IMR-90 (cell line): ENCODE measurements around the gene LAMA4. TPM values are rescaled to one million over a fixed set of nuclear protein-coding genes. Genes with fewer than 3 reads are reported as not detected.

Experiments
- ATAC-seq: fragments of 200-7000 bp; cut with Tn5 transposase; 2 replicates; pipeline ENCODE4 v1.9.1; 2020; ENCODE audit warnings: low read depth, mild to moderate bottlenecking, moderate library complexity
- BruUV-seq: library from RNA; stranded (reverse); fragments of 400-500 nt; replicated peaks from 2 replicates; lab custom pipeline; 2021; lab: Mats Ljungman, UMichigan
- CTCF ChIA-PET: fragments of 300-600 bp; formaldehyde crosslinking; extraction: SDS; loops from one replicate; lab custom pipeline; 2021; ENCODE audit warnings: antibody characterized with exemption; lab: Yijun Ruan, JAX
- POLR2A ChIA-PET: fragments of 300-600 bp; sonication (Branson Sonifier 250); formaldehyde crosslinking; loops from one replicate; lab custom pipeline; 2022; ENCODE audit warnings: antibody characterized with exemption; ENCODE audit not compliant: unreplicated experiment; lab: Charles Lee
- DNase-seq: peaks from one replicate; pipeline ENCODE4 v3.0.0; 2013
- H2AFZ ChIP-seq: replicated peaks from 2 replicates; pipeline ENCODE3; 2013; ENCODE audit warnings: low read length, mild to moderate bottlenecking; ENCODE audit not compliant: poor library complexity
- H2AK5ac ChIP-seq: 2 replicates; pipeline ENCODE4 v1.6.1; 2013; ENCODE audit warnings: low read depth, low read length, inconsistent platforms
- H2AK9ac ChIP-seq: replicated peaks from 2 replicates; pipeline ENCODE3; 2013; ENCODE audit warnings: mild to moderate bottlenecking, low read depth, low read length, moderate library complexity; ENCODE audit not compliant: poor library complexity
- H2BK120ac ChIP-seq: 2 replicates; pipeline ENCODE4 v1.6.1; 2013; ENCODE audit warnings: low read depth, low read length, inconsistent platforms
- H2BK15ac ChIP-seq: 3 replicates; pipeline ENCODE4 v1.6.1; 2013; ENCODE audit warnings: low read depth, low read length, inconsistent platforms
- H2BK20ac ChIP-seq: 2 replicates; pipeline ENCODE4 v1.6.1; 2013; ENCODE audit warnings: low read depth, mild to moderate bottlenecking, inconsistent platforms, low read length, moderate library complexity
- H2BK5ac ChIP-seq: 2 replicates; pipeline ENCODE4 v1.6.1; 2013; ENCODE audit warnings: mild to moderate bottlenecking, low read depth, low read length, inconsistent platforms; ENCODE audit not compliant: poor library complexity, severe bottlenecking
- H3K14ac ChIP-seq: replicated peaks from 2 replicates; pipeline ENCODE4 v1.6.1; 2013; ENCODE audit warnings: low read depth, low read length, inconsistent platforms
- H3K18ac ChIP-seq: 2 replicates; pipeline ENCODE4 v1.6.1; 2013; ENCODE audit warnings: low read depth, low read length, control low read depth
- H3K23ac ChIP-seq: 2 replicates; pipeline ENCODE4 v1.6.1; 2013; ENCODE audit warnings: low read depth, low read length, inconsistent platforms
- H3K27ac ChIP-seq: 2 replicates; pipeline ENCODE4 v1.5.1; 2013; ENCODE audit warnings: mild to moderate bottlenecking, control low read depth, low read length; ENCODE audit not compliant: insufficient read depth
- H3K27me3 ChIP-seq: 2 replicates; pipeline ENCODE4 v1.6.1; 2013; ENCODE audit warnings: low read length; ENCODE audit not compliant: control insufficient read depth, insufficient read depth
- H3K36me3 ChIP-seq: 2 replicates; pipeline ENCODE4 v1.6.1; 2013; ENCODE audit warnings: low read length, mixed read lengths; ENCODE audit not compliant: control insufficient read depth, insufficient read depth
- H3K4ac ChIP-seq: 2 replicates; pipeline ENCODE4 v1.6.1; 2013; ENCODE audit warnings: low read depth, low read length, inconsistent platforms
- H3K4me1 ChIP-seq: 2 replicates; pipeline ENCODE4 v1.6.1; 2013; ENCODE audit warnings: low read length, mixed read lengths; ENCODE audit not compliant: control insufficient read depth, insufficient read depth
- H3K4me2 ChIP-seq: 2 replicates; pipeline ENCODE4 v1.6.1; 2013; ENCODE audit warnings: low read depth, mild to moderate bottlenecking, control low read depth, low read length, moderate library complexity
- H3K4me3 ChIP-seq: 2 replicates; pipeline ENCODE4 v1.5.1; 2013; ENCODE audit warnings: low read depth, mild to moderate bottlenecking, control low read depth, low read length, moderate library complexity; ENCODE audit not compliant: insufficient read depth
- H3K56ac ChIP-seq: 2 replicates; pipeline ENCODE4 v1.6.1; 2013; ENCODE audit warnings: low read length, inconsistent platforms; ENCODE audit not compliant: insufficient read depth; ENCODE audit errors: extremely low read depth
- H3K79me1 ChIP-seq, 2 experiments: 2 replicates each; pipeline ENCODE4 v1.6.1; 2013; ENCODE audit warnings: low read length in 2 of 2, inconsistent platforms in 1 of 2, low read depth in 1 of 2
- H3K9ac ChIP-seq: 2 replicates; pipeline ENCODE4 v1.6.1; 2013; ENCODE audit warnings: low read depth, low read length, control low read depth
- H3K9me1 ChIP-seq: 2 replicates; pipeline ENCODE4 v1.6.1; 2013; ENCODE audit warnings: low read length, inconsistent platforms; ENCODE audit not compliant: insufficient read depth
- H3K9me3 ChIP-seq: 2 replicates; pipeline ENCODE4 v1.6.1; 2013; ENCODE audit warnings: low read length; ENCODE audit not compliant: control insufficient read depth, insufficient read depth
- H4K20me1 ChIP-seq: 2 replicates; pipeline ENCODE4 v1.6.1; 2013; ENCODE audit warnings: low read length, inconsistent platforms; ENCODE audit not compliant: insufficient read depth
- H4K5ac ChIP-seq: 2 replicates; pipeline ENCODE4 v1.6.1; 2013; ENCODE audit warnings: mild to moderate bottlenecking, low read depth, low read length, control low read depth
- H4K8ac ChIP-seq, 2 experiments: 2 replicates each; pipeline ENCODE4 v1.6.1; 2013; ENCODE audit warnings: low read depth in 2 of 2, low read length in 2 of 2, control low read depth in 1 of 2, inconsistent platforms in 1 of 2
- H4K91ac ChIP-seq: 2 replicates; pipeline ENCODE4 v1.6.1; 2013; ENCODE audit warnings: low read depth, low read length, inconsistent platforms; ENCODE audit not compliant: insufficient read depth
- BHLHE40 ChIP-seq: fragments of 150-350 bp; IDR thresholded peaks from 2 replicates; pipeline ENCODE4 v1.6.1; 2016; ENCODE audit warnings: mild to moderate bottlenecking, low read depth, low read length
- CEBPB ChIP-seq: IDR thresholded peaks from 2 replicates; pipeline ENCODE4 v1.6.1; 2012; ENCODE audit warnings: low read depth, low read length, improper control_type of control experiment
- CHD1 ChIP-seq: IDR thresholded peaks from 2 replicates; pipeline ENCODE4 v1.6.1; 2012; ENCODE audit warnings: low read depth, low read length, improper control_type of control experiment
- CTCF ChIP-seq: conservative IDR thresholded peaks from 2 replicates; pipeline ENCODE4 v1.5.1; 2012; ENCODE audit warnings: mild to moderate bottlenecking, low read depth, low read length, improper control_type of control experiment
- ELK1 ChIP-seq: fragments of 150-350 bp; IDR thresholded peaks from 2 replicates; pipeline ENCODE4 v1.6.1; 2016; ENCODE audit warnings: low read depth, mild to moderate bottlenecking, low read length, moderate library complexity, borderline replicate concordance
- FOS ChIP-seq: fragments of 150-350 bp; IDR thresholded peaks from 2 replicates; pipeline ENCODE4 v1.6.1; 2016; ENCODE audit warnings: low read depth, low read length
- MAFK ChIP-seq: IDR thresholded peaks from 2 replicates; pipeline ENCODE4 v1.6.1; 2012; ENCODE audit warnings: low read depth, low read length, improper control_type of control experiment
- MAZ ChIP-seq: IDR thresholded peaks from 2 replicates; pipeline ENCODE4 v1.6.1; 2012; ENCODE audit warnings: low read depth, mild to moderate bottlenecking, low read length, improper control_type of control experiment, moderate library complexity, borderline replicate concordance
- MXI1 ChIP-seq: IDR thresholded peaks from 2 replicates; pipeline ENCODE4 v1.6.1; 2012; ENCODE audit warnings: low read depth, mild to moderate bottlenecking, low read length, moderate library complexity, borderline replicate concordance
- NFE2L2 ChIP-seq: fragments of 150-350 bp; IDR thresholded peaks from 2 replicates; pipeline ENCODE4 v1.6.1; 2016; ENCODE audit warnings: low read depth, mild to moderate bottlenecking, low read length
- POLR2A ChIP-seq: IDR thresholded peaks from 2 replicates; pipeline ENCODE4 v1.6.1; 2012; ENCODE audit warnings: mild to moderate bottlenecking, low read depth, low read length
- RAD21 ChIP-seq: IDR thresholded peaks from 2 replicates; pipeline ENCODE4 v1.6.1; 2012; ENCODE audit warnings: low read length, improper control_type of control experiment
- RCOR1 ChIP-seq: IDR thresholded peaks from 2 replicates; pipeline ENCODE4 v1.6.1; 2012; ENCODE audit warnings: mild to moderate bottlenecking, low read length, improper control_type of control experiment; ENCODE audit not compliant: insufficient replicate concordance
- RFX5 ChIP-seq: IDR thresholded peaks from 2 replicates; pipeline ENCODE4 v1.8.0; 2012; ENCODE audit warnings: low read depth, mild to moderate bottlenecking, low read length, moderate library complexity
- SMC3 ChIP-seq: fragments of 150-350 bp; IDR thresholded peaks from 2 replicates; pipeline ENCODE4 v1.6.1; 2016; ENCODE audit warnings: low read depth, mild to moderate bottlenecking, antibody characterized with exemption, low read length, moderate library complexity
- USF2 ChIP-seq: fragments of 150-350 bp; IDR thresholded peaks from 2 replicates; pipeline ENCODE4 v1.6.1; 2017; ENCODE audit warnings: mild to moderate bottlenecking, antibody characterized with exemption, low read length, low read depth
- WGBS, 2 experiments: methylation state at CpG; one replicate each; pipeline versions ENCODE4 v1.1.5 to v1.1.7; 2013; ENCODE audit warnings: missing lambda C conversion rate in 2 of 2; ENCODE audit not compliant: insufficient read length in 1 of 2; ENCODE audit errors: extremely low coverage in 2 of 2; 5-methylcytosine and 5-hydroxymethylcytosine counted together
- dilution Hi-C: fragments of 300-500 bp; cut with HindIII; formaldehyde crosslinking; loops from one replicate; pipeline ENCODE4 v1.14.3; 2018; ENCODE audit warnings: low sequenced_read_pairs; ENCODE audit not compliant: unreplicated experiment
- in situ Hi-C: fragments of 300-500 bp; cut with MboI; formaldehyde crosslinking; loops from 3 replicates; pipeline ENCODE4 v1.14.3; 2019; ENCODE audit warnings: low sequenced_read_pairs, inconsistent platforms, mixed read lengths
- intact Hi-C: fragments of 100-400 bp; cut with micrococcal nuclease; formaldehyde crosslinking; loops from 2 replicates; pipeline ENCODE4 v1.10.0; 2022
- polyA plus RNA-seq, 3 experiments: library from polyadenylated mRNA; depleted of rRNA; stranded (reverse); fragments of >200 nt; gene quantifications; 2 replicates each; pipeline ENCODE4 v1.2.3, GENCODE V29; 2012; ENCODE audit warnings: low replicate concordance in 1 of 3
- total RNA-seq: library from RNA; depleted of rRNA; stranded (reverse); fragments of >200 nt; gene quantifications from 2 replicates; pipeline ENCODE4 v1.2.3, GENCODE V29; 2012

The LAMA4 gene
- total and polyA plus RNA-seq, 2 of the 4 experiments (the other 2 are of a cell fraction) = 33.9 to 35.8 TPM

GRCh38 chr6:112087916-112088315 lies 166.5 kb downstream of the LAMA4 start:
- Histone ChIP-seq H3K9me3 (no peaks in the 10 kb centered on the region), H4K8ac (peak overlapping the region; percentile 25 to 82; a peak in 3 of 4 replicates), H2AK9ac (no peak overlapping the region), H2BK5ac (peak overlapping the region; percentile 4), H3K9me1 (no peaks in the 10 kb centered on the region), H4K20me1 (no peaks in the 10 kb centered on the region), H3K36me3 (no peaks in the 10 kb centered on the region), H3K18ac (no peak overlapping the region; the same call in 1 of the 2 replicates), H4K5ac (peak overlapping the region; percentile 10; the same call in 1 of the 2 replicates), H3K23ac (peak overlapping the region; percentile 75), H2BK120ac (0 out of 2 replicates have a peak overlapping the region, but pooled peaks have one; percentile 39), H2AK5ac (no peak overlapping the region), H2BK15ac (no peak overlapping the region), H3K4me3 (peak overlapping the region; percentile 69), H3K9ac (peak overlapping the region; percentile 59; the same call in 1 of the 2 replicates), H3K14ac (peak overlapping the region; percentile 71), H3K4ac (peak overlapping the region; percentile 45; the same call in 1 of the 2 replicates), H2AFZ (peak overlapping the region; percentile 95), H3K79me1 (peaks cover 3 to 7% of the 10 kb centered on the region in 2 experiments; a peak in 1 of 4 replicates), H3K27ac (no peak overlapping the region), H3K56ac (peak overlapping the region; percentile 7; the same call in 1 of the 2 replicates), H3K27me3 (no peaks in the 10 kb centered on the region), H3K4me2 (peak overlapping the region; percentile 98), H4K91ac (0 out of 2 replicates have a peak overlapping the region, but pooled peaks have one; percentile 9), H3K4me1 (no peaks in the 10 kb centered on the region), H2BK20ac (no peak overlapping the region)
- in situ Hi-C loops (no loop called here), dilution Hi-C loops (no loop called here), intact Hi-C loops (loop anchor here (2.0 kb wide), 1 partner anchor 75 kb away; no protein-coding TSS in a partner anchor)
- no CpG with 5 or more reads among the region's 7 CpGs for WGBS, 2 experiments
- ChIA-PET CTCF (interaction anchor here (0.7 to 2.4 kb wide), 6 partner anchors 8 to 85 kb away, joined by 3 to 13 read pairs (median 3); no protein-coding TSS in a partner anchor), POLR2A (no interaction called here)
- ATAC-seq (no peak), DNase-seq (peak; percentile 7)
- TF ChIP-seq ELK1 (no peak), BHLHE40 (no peak), MXI1 (no peak), USF2 (no peak), MAZ (no peak), CTCF (no peak), FOS (no peak), POLR2A (no peak), RFX5 (no peak), NFE2L2 (no peak), MAFK (no peak), CHD1 (no peak), CEBPB (no peak), RAD21 (no peak), SMC3 (no peak), RCOR1 (no peak)
- no TSS peak for BruUV-seq
